Measurements from ENCODE around the gene TSPAN5.

Gene TSPAN5

DNA sequence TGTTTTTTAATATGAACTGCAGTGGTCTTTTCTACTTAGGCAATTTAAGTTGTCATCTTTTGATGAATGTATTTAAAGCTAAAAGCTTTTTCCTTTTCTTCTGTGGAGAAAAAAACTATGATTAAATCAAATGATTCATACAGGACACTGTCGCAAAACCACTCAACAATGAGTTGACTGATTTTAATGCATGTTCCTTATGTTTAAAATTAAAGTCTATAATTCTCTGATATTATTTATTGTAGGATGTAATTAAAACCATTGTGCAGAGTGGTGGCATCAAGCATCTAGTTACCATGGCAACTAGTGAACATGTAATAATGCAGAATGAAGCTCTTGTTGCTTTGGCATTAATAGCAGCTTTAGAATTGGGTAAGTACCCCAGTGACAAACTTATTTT lies 224.7 kb downstream of the TSPAN5 start:
- DNase-seq: no peak

DNA sequence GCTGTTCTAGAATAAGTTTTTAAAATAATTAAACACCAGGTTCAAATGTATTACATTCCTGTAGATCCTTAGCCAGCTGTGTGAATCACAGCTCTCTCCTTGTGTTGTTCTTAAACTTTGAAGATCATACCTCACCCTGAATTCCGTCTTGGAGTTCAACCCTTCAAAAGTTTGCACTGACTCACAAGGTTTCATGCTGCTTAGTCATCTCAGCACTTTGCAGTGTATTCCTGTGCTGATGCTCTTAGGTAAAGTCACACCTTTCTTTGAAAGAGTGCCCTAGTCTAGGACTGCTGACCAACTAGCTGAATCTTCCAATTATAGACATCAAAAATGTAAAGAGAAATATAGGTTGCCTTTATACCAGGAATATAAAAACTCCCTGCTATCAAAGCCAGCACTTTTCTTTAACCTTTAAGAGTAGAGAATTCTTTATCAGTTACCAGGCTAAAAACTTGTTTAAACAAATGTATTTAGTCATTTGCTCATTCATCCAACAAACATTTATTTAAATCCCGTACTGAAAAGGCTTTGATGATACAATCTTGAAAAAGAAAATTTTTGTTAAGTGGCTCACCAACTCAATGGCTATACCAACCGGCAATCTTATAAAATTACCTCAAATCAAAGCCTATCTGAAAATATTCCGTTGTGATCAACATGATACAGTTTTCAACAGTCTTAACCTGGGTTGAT lies 227.6 kb downstream of the TSPAN5 start:
- DNase-seq: no peak

DNA sequence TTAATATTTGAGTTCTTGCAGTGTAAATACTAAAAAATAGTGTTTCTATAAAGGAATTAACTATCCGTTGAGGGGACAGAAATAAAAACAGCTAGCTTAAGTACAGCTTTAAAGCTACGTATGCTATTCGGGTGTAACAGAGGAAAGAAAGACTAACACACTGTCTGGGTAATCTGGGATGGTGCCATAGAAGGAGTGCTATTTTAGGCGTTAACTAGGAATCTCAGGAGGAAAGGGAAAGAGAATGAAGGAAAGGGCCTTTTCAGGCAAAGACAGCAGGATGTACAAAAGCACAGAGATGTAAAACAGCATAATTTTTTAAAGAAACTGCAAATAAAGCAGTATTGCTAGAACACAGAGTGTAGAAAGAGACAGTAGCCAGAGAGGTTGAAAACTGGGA lies 235.4 kb downstream of the TSPAN5 start:
- DNase-seq: no peak

DNA sequence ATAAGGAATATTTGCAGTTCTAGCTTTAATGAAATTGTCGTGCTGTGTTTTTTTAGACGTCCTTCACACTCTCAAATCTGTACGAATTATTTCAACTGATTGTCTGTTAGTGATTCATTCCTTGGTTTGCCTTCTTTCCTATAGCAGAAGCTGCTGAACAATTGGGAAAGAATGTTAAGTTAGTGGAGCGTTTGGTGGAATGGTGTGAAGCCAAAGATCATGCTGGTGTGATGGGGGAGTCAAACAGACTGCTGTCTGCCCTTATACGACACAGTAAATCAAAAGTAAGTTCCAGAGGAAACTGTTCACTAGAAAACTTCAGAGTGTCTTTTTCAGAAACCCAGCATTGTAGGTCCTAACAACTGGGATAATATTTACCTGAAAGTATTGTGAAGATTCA lies 237.3 kb downstream of the TSPAN5 start:
- DNase-seq: no peak
